Right cardiac atrium (tissue), 5 donors: ENCODE results near the gene TDRD15. TPM values are rescaled to one million over a fixed set of nuclear protein-coding genes. Genes with fewer than 3 reads are reported as not detected.

Experiments
- ATAC-seq, 2 donors: fragments of 200-7000 bp; cut with Tn5 transposase; one replicate each; pipeline versions ENCODE4 v1.8.0 to v1.9.1; 2020; ENCODE audit warnings: moderate library complexity in 2 of 2, mild to moderate bottlenecking in 1 of 2
- DNase-seq, 3 donors: peaks; one replicate each; pipeline ENCODE4 v3.0.0-alpha.2; 2020
- H3K27ac ChIP-seq: one replicate; pipeline ENCODE4 v1.5.1; 2013; ENCODE audit warnings: mild to moderate bottlenecking, low read length, control low read depth, moderate library complexity
- H3K27me3 ChIP-seq: one replicate; pipeline ENCODE4 v1.6.1; 2013; ENCODE audit not compliant: control insufficient read depth, insufficient read depth
- H3K4me1 ChIP-seq: one replicate; pipeline ENCODE4 v1.6.1; 2013; ENCODE audit warnings: low read length; ENCODE audit not compliant: control insufficient read depth, insufficient read depth
- H3K4me3 ChIP-seq: one replicate; pipeline ENCODE4 v1.5.1; 2013; ENCODE audit warnings: low read length, control low read depth
- H3K9me3 ChIP-seq: one replicate; pipeline ENCODE4 v1.6.1; 2013; ENCODE audit warnings: low read length; ENCODE audit not compliant: control insufficient read depth
- WGBS: extraction: QIAGEN DNeasy Blood & Tissue Kit; methylation state at CpG from one replicate; pipeline ENCODE4 v1.1.7; 2013; 5-methylcytosine and 5-hydroxymethylcytosine counted together
- intact Hi-C, 4 donors: fragments of 100-400 bp; cut with DNase I; formaldehyde crosslinking; loops; one replicate each; pipeline versions ENCODE4 v1.11.0 to v1.14.0; 2022 to 2023
- long read RNA-seq, 4 donors: library from polyadenylated mRNA; unstranded; transcript quantifications; one replicate each; pipeline ENCODE4 v2.0.0, GENCODE V29; 2020 to 2021
- polyA plus RNA-seq: library from polyadenylated mRNA; stranded (reverse); fragments of 200-250 nt; gene quantifications from one replicate; pipeline ENCODE4 v1.2.3, GENCODE V29; 2013
- total RNA-seq, 4 donors: library from RNA; stranded (reverse); fragmentation: NEBNext Ultra II Directional; extraction: Animal tissue kit (Norgen Biotek cat#: 25700); gene quantifications; one replicate each; pipeline ENCODE4 v1.2.1, GENCODE V29; 2021
- donor health status: healthy with polysubstance abuse.
- donor health status: DM: no; HTN: yes; CAD: no.
- donor health status: DM: no; HTN: no; CAD: no.
- donor health status: DM: no; HTN: yes; CAD: no; lungs with severe emphysema.
- donor health status: DM: yes; HTN: yes; CAD: no.

TDRD15 gene
- not detected for total RNA-seq
- not detected for polyA plus RNA-seq
- long read RNA-seq, donor 1, result 0 reads
- long read RNA-seq, donor 2, result 0 reads
- long read RNA-seq, donor 3, result 0 reads
- long read RNA-seq, donor 4, result 0 reads

- Histone ChIP-seq H3K27me3 (no peaks in the 10 kb centered on the region), H3K9me3 (no peaks in the 10 kb centered on the region), H3K4me3 (no peak within 1 kb of the TSS), H3K27ac (no peak within 1 kb of the TSS), H3K4me1 (no peaks in the 10 kb centered on the region)
- WGBS, result 91% methylated on average over 27 of the region's 27 CpGs
- intact Hi-C loops, result no loop called here
- ATAC-seq, result no peak
- no peak for DNase-seq
Observed at GRCh38 chr2:21123473-21124393, at the start of gene TDRD15. Gene TDRD15 (plus strand): TSS chr2:21123968. CDS start chr2:21137468, 13,500 bp downstream.

- WGBS, result 71% methylated on average over 1 of the region's 1 CpG
- ATAC-seq, result no peak
Observed at GRCh38 chr2:21078296-21078695, 45.5 kb upstream of the TDRD15 start.

DNA sequence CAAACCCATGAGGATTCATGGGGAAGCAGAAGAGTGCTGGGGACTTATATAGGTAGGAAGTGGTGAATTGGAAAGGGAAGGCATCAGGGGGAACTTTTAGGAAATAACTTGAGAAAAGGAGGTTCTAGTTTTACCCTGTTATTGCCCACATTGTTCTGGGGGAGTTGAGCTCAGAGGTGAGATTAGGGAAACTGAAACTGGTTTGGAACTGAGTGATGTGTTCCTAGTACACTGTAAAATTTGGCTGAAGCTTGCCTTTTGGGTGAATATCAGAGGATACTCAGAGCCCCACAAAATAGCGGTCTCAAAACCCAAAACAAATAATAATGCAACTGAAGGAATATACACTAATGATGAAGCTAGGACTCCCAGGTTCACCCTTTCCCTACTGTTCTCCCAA lies 40.3 kb upstream of the TDRD15 start:
- DNase-seq (no peak), ATAC-seq (no peak)
- Histone ChIP-seq H3K27ac (no peak overlapping the region), H3K27me3 (no peaks in the 10 kb centered on the region), H3K4me3 (no peak overlapping the region), H3K9me3 (no peaks in the 10 kb centered on the region), H3K4me1 (no peaks in the 10 kb centered on the region)
- intact Hi-C loops, result no loop called here
- WGBS, result 86% methylated on average over 1 of the region's 1 CpG

More at GRCh38 chr2:21078296-21078695, 45.5 kb upstream of the TDRD15 start:
- DNase-seq, result no peak
- no peak overlapping the region for H3K4me3 ChIP-seq
- H3K9me3 ChIP-seq, result no peaks in the 10 kb centered on the region
- no peaks in the 10 kb centered on the region for H3K27me3 ChIP-seq
- H3K27ac ChIP-seq, result no peak overlapping the region
- intact Hi-C loops, result no loop called here
- no peaks in the 10 kb centered on the region for H3K4me1 ChIP-seq

DNA sequence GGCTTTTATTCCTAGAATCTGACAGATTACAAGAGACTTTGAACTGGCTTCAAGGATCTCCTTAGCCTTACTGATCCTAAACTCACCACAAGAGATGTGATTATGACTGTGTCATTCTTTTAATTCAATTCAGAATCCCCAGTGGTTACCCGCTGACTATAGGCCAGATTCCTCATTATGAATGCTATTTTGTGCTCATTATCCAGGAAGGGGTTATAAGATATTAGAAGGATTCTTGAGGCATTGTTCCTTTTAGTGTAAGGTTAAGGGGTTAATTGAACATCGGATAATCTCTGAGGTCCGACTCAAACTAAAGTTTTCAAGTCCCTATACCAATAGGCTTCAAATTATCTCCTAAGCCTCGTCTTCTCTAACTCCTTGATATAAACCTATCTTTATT lies 39.4 kb upstream of the TDRD15 start:
- intact Hi-C loops, result no loop called here
- no peak for DNase-seq
- H3K4me1 ChIP-seq, result no peaks in the 10 kb centered on the region
- 68% methylated on average over 4 of the region's 4 CpGs for WGBS
- H3K9me3 ChIP-seq, result no peaks in the 10 kb centered on the region
- H3K27ac ChIP-seq, result no peak overlapping the region
- H3K4me3 ChIP-seq, result no peak overlapping the region
- no peaks in the 10 kb centered on the region for H3K27me3 ChIP-seq
- ATAC-seq, result no peak

DNA sequence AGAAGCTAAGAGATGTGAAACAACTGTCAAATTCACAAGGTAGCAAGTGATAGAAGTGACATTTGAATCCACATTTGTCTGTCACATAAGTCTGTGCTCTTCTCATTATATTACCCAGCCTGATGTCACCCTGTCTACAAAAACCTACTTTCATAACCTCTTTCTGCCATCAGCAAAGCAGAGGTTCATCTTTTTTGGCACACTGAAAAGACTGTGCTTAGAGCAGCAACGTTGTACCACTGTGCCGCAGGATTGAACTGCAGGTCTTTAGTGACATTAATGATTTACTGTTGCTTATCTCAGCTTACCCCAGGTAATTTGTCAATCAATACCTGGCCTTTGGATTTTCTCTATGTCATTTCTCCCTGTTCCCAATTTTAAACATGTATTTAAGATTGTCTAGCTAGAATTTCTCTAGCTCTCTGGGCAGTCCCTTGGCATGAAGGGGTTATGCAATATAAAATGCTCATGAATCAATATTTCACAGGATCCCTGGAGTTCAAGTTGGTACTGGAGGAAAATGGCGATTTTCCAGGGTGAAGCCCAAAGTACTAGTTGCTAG lies 31.4 kb upstream of the TDRD15 start:
- Histone ChIP-seq H3K27me3 (no peaks in the 10 kb centered on the region), H3K4me3 (no peak overlapping the region), H3K4me1 (no peaks in the 10 kb centered on the region), H3K27ac (no peak overlapping the region), H3K9me3 (no peaks in the 10 kb centered on the region)
- 69% methylated on average over 3 of the region's 3 CpGs for WGBS
- DNase-seq, result no peak
- intact Hi-C loops, result no loop called here
- ATAC-seq, result no peak

DNA sequence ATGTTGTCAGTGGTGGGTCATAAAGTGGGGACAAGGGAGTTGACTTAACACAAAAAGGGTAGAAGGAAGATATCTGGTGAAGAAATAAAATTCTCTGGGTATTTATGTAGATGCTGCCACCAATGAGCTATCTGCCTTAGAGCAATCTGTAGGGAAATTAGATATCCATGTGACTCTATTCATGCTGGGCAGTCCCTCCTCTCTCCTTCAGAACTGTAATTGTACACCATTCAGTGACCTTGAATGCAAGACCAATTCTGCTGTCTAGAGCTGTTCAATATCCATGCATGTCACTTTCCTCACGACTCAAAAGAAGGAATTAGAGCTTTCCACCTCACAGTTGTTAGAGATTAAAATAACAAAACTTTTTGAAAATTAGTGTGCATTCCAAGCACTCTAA lies 28.6 kb upstream of the TDRD15 start:
- no peak for ATAC-seq
- H3K4me1 ChIP-seq, result no peaks in the 10 kb centered on the region
- no peak overlapping the region for H3K27ac ChIP-seq
- intact Hi-C loops, result no loop called here
- no peaks in the 10 kb centered on the region for H3K27me3 ChIP-seq
- H3K4me3 ChIP-seq, result no peak overlapping the region
- WGBS, result 39% methylated on average over 1 of the region's 1 CpG
- DNase-seq, result no peak
- no peaks in the 10 kb centered on the region for H3K9me3 ChIP-seq

- H3K4me1 ChIP-seq, result no peaks in the 10 kb centered on the region
- ATAC-seq (peak in 1 of 2 donors; percentile 25), DNase-seq (no peak)
- WGBS, result 58% methylated on average over 3 of the region's 3 CpGs
- no peaks in the 10 kb centered on the region for H3K27me3 ChIP-seq
- intact Hi-C loops, result no loop called here
- H3K9me3 ChIP-seq, result no peaks in the 10 kb centered on the region
- H3K4me3 ChIP-seq, result no peak overlapping the region
- no peak overlapping the region for H3K27ac ChIP-seq
Observed at GRCh38 chr2:21095714-21096113, 28.1 kb upstream of the TDRD15 start.

GRCh38 chr2:21096458-21096857 lies 27.3 kb upstream of the TDRD15 start:
- ATAC-seq (peak; percentile 38 to 71), DNase-seq (no peak)
- Histone ChIP-seq H3K27ac (no peak overlapping the region), H3K4me1 (no peaks in the 10 kb centered on the region), H3K27me3 (no peaks in the 10 kb centered on the region), H3K4me3 (no peak overlapping the region), H3K9me3 (no peaks in the 10 kb centered on the region)
- intact Hi-C loops, result no loop called here
- 66% methylated on average over 1 of the region's 1 CpG for WGBS

- no peaks in the 10 kb centered on the region for H3K27me3 ChIP-seq
- DNase-seq, result no peak
- WGBS, result 71% methylated on average over 6 of the region's 6 CpGs
- H3K4me3 ChIP-seq, result no peak overlapping the region
- H3K27ac ChIP-seq, result no peak overlapping the region
- no peak for ATAC-seq
- no peaks in the 10 kb centered on the region for H3K4me1 ChIP-seq
- intact Hi-C loops, result no loop called here
- no peaks in the 10 kb centered on the region for H3K9me3 ChIP-seq
Observed at GRCh38 chr2:21097331-21097730, 26.4 kb upstream of the TDRD15 start.

DNA sequence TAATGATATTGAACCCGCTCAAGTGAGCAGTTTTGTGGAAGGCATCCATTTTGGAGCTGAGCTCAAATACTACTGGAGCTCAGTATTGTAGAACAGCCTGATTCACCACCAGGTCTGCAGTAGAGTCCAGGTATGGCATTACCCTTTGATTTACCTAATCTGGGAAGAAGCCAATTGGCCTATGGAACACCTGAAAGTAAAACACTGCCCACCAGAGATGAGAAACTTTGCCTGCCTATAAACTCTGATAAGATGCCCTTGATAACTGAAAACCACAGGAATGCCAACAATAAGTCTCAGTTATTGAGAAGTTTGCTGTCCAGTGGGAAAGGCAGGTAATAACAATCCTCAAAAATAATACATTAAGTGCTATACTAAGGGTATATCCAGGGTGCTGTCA lies 25.5 kb upstream of the TDRD15 start:
- Histone ChIP-seq H3K27ac (no peak overlapping the region), H3K9me3 (no peaks in the 10 kb centered on the region), H3K4me1 (no peaks in the 10 kb centered on the region), H3K27me3 (no peaks in the 10 kb centered on the region), H3K4me3 (no peak overlapping the region)
- intact Hi-C loops, result no loop called here
- ATAC-seq (no peak), DNase-seq (no peak)
- 90% methylated on average over 1 of the region's 1 CpG for WGBS

GRCh38 chr2:21099281-21099907 lies 24.4 kb upstream of the TDRD15 start:
- WGBS, result 44% methylated on average over 5 of the region's 5 CpGs
- peak; percentile 40 to 64 for ATAC-seq

More at GRCh38 chr2:21099281-21099907, 24.4 kb upstream of the TDRD15 start:
- Histone ChIP-seq H3K4me3 (no peak overlapping the region), H3K4me1 (no peaks in the 10 kb centered on the region), H3K27me3 (no peaks in the 10 kb centered on the region), H3K27ac (peak overlapping the region; percentile 7), H3K9me3 (no peaks in the 10 kb centered on the region)
- DNase-seq, result no peak
- intact Hi-C loops, result no loop called here
